Measurements from ENCODE around the gene LAMA3.

Gene LAMA3

DNA sequence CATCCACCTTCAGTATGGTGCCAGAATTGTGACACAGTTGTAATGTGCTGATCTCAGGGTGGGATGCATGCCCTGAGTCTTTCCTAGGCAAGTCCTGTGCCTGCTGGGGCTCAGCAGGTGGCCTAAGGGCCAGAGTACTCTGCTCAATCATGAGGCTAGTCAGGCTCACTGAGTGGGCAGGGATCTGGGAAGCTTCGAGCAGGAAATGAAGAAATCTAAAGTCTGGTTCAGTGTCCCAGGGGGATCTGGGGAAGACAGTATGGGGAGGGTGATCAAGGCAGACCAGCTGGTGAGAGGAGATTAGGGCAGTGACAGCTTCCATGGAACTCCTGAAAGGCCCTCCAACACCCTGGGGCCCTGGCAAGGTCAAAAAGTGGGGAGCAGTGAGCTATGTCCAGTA is 17.7 kb upstream of the LAMA3 start:
- DNase-seq = no peak

DNA sequence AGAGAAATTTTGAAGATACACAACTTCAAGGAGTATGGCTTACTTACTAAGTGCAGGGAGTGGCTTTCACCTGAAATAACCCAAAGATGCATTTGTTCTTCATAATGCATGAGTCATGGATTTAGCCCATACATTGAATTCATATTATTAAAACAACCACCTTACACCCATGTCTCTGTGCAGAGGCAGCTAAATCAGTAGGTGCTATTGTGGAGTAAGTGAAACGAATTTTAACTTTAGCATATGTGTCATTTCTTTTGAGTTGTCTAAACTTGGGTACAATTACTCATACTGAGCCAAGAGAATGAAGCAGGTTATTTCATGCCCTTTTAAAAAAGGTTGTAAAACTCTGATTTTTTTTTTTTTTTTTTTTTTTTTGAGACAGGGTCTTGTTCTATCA is 15.5 kb upstream of the LAMA3 start:
- DNase-seq = no peak

DNA sequence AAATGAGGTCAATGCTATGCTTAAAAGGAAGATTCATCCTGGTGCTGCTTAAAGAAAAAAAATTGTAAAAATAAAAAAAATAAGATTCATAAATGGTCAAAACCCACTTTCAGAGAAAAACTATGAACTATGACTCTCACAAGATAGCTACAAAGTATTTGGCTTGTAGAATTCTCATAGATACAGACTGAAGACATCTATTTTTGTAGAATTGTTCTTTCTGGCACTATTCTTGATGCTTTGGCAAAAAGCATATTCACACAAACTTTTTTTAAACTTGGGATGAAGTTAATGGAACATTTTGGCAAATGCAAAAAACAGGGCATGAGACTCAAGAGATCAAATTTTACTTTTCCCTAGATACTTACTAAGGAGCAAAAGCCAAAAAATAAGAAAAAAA is 14.0 kb upstream of the LAMA3 start:
- DNase-seq = no peak

DNA sequence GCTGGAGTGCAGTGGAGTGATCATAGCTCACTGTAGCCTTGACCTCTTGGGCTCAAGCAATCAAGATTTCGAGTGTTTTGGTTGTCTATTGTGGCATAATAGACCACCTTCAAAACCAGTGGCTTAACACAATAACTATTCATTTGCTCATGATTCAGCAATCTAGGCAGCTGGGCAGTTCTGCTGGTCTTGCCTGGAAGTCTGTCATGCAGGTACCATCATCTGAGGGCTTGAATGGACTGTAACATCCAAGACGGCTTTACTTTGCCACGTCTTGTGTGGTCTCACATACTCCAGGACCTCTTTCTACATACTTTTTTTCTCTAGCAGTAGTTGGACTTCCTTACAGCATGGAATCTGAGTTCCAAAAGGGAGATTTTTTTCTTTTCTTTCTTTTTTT is 13.4 kb upstream of the LAMA3 start:
- no peak for DNase-seq

DNA sequence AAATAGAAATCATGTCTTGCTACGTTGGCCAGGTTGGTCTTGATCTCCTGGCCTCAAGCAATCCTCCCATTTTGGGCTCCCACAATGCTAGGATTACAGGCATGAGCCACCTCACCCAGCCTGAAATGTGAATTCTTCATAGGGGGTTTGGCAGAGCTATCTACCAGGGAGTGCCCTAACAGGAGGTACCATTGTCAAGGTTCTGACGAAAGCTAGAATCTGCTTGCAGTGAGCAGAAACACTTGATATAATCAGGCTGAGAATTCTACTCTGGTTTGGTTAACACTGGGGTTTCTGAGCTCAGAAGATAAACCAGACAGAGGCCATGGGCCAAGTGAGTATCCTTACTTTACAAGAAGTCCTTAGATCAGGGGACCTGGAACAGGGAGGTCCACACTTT is 7.2 kb upstream of the LAMA3 start:
- no peak for DNase-seq

DNA sequence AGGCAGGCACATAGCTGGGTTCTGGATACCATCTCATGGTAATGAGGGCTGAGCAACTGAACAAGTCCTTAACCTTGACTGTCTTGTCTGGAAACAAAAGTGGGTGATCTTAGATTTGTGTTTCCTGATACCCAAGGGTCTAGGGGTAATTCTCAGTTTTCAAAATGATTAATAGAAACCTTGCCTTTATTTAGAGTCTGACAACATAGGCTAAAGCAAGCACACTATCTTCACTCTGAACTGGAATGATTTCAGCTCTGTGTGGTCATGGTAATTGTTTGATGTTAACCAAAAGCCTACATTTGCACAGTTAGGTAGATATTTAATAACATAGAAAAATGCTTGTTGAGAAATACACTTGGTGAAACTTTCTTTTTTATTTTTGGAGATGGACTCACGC is 6.8 kb upstream of the LAMA3 start:
- DNase-seq = no peak

DNA sequence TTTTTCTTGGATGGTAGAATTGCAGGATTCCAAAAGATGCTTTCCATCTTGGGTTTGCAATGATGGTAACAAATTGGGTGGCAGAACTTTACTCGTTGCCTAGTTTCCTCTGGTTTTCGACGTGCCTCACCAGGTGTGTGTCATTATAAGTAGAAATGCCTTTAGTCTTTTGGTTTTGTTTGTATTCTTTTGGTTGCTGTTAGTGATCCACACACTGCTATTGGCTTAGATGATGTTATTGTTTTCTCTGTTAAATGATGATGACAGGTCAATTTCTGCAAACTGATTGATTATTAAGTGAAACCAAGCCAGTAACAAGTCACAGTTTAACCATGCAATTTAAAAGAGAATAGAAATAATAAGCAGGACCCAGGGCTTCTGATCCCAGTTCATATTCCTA is 6.1 kb upstream of the LAMA3 start:
- no peak for DNase-seq

DNA sequence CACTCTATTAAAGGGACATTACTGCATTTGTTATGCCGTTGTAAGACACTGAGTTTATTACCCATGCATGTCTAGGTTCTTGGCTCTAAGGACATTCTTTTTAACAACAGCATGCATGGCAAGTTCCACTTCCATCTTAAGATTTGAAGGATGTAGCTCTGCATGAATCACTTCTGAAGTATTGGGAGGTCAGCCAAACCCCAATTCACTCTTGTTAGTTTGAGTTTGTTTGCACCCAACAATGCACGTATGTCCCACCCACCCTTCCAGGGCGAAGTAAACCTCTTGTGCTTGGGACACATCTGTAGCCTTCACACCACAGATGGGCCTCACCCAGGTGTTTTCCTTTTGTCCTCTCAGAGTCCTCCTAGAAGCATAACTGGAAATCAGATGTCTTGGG is 5.6 kb upstream of the LAMA3 start:
- no peak for DNase-seq

DNA sequence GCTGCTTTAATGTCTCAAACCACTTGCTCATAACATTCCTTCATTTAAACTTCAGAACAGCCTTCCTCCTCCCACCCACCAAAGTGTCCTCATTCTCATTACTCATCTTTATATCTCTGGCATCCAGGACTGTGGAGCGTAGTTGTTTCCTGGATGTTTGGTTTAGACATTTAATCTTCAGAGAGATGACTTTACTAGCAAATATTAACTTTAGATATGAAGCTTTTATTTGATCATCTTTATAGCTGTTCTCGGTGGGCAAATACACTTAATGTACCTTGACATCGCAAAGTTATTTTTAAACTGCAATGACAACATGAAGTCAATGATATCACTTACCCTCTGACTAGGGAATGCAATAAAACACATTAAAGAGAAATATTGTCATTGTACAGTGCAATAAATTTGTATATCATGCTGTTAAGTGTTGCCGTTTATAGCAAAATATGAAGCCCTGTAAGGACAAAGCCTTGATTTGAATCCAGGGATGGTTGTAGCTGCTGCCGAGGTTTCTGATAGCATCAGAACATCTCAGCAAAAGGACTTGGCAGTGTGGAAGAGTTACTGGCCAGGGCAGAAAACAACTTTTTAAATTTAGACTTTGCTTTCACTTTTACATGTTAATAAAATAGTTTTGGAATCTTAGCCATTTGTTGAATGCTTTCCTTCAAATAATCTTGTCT is 4.6 kb upstream of the LAMA3 start:
- no peak for DNase-seq

DNA sequence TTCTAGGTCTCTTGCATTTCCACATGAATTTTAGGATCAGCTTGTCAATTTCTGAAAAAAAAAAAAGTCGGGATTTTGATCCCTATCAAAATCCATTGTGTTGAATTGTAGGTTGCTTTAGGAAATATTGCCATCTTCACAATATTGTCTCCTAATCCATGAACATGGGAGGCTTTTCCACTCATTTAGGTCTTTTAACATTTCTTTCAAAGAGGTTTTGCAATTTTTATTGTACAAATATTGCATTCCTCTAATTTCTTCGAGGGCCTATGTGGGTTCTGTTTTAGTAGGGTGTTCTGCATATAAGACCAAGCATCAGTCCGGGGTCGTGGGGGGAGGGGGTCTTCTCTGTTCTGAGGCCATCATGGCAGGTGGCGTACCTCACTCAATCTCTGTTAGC is 725 bp upstream of the LAMA3 start:
- DNase-seq = no peak

DNA sequence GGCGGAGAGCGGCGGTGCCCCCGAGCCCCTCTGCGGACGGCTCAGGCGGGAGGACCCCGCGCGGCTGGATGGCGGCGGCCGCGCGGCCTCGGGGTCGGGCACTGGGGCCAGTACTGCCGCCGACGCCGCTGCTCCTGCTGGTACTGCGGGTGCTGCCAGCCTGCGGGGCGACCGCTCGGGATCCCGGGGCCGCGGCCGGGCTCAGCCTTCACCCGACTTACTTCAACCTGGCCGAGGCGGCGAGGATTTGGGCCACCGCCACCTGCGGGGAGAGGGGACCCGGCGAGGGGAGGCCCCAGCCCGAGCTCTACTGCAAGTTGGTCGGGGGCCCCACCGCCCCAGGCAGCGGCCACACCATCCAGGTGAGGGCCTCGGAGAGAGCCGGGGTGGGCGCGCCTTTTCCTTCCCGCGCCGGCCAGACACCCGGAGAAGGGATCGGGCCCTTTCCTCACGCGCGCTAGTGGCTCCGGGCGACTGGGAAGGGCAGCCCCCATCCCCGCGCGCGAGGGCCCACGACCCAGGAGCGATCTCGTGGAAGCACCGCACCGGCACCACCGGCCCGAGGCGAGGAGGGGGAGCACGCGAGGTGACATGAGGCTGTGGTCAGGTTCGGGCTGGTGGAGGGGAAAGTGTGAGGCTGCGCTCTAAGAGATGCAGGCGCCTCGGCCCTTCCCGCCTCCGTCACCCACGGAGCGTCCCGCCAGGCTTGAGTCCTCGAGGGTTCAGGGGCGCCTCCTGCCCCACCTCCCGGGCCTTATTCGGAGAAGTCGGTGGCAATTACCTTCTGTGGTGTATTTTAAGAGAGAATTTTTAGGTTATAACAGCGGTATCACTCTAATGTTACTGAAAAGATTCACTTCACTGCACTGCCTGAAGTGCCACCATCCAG is 607 bp downstream of the LAMA3 start:
- DNase-seq = no peak

DNA sequence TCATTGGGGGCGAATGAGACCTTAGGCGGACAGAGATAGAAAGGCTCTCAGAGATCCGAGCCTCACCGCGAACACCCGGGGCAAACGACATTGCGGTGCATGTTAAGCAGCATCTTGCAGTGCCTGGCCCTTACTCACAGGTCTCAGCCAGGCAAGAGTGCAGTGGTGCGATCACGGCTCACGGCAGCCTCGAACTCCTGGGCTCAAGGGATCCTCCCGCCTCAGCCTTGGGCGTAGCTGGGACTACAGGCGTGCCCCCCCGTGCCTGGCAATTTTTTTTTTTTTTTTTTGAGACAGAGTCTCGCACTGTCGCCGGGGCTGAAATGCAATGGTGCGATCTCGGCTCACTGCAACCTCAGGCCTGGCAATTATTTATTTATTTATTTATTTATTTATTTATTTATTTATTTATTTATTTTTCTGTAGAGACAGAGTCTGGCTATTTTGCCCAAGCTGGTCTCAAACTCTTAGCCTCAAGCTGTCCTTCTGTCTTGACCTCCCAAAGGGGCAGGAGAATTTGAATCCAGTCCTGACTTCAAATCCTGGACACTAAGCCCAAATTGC is 1.3 kb downstream of the LAMA3 start:
- DNase-seq = no peak

DNA sequence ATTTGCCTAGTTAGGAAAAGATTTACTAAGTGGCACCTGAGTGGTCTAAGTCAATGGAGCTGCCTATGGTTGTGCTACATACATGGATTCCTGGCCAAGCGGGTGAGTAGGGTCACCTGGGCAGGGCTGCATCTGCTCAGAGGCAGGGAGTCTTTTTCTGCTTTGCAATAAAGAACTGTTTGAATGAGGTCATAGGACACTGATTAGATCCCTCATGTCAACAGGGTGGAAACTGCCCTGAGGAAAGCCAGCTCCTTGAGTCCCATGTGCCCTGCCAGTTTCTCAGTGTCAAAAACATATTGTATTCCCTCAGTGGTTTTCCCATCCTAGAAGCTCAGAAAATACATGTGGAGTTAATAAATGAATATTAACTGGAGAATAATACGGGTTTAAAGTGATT is 4.6 kb downstream of the LAMA3 start:
- no peak for DNase-seq

DNA sequence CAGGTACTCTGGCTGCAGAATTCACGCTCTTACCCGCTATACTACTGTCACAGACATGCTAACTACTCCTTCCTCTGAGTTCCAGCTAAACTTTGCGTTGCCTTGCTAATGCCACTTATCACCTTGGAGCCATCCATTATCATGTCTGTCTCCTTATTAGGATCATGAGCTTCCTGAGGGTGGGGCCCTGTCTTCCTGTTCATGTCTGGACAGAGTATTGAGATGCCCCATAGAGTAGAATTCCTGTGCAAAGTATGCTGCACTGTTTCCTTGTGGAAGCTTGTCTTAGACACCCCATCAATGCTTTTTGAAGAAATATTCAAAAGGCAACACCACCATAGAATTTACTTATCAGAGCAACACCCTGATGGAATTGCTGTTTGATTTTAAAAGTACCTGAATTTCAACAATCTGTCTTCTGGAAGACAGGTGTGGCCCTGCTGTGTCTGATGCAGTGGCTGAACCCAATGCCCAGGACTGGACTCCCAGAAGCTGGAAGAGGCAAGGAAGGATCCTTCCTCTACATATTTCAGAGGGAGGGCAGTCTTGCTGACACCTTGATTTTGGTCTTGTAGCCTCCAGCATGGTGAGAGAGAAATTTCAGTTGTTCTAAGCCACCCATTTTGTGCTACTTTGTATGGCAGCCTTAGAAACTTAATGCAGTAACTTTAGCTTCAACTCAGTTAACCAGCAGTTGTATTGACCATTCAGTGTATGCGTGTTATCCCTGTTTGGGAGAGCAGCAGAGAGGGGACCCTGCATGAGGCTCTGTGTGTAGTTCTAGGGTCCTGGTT is 5.6 kb downstream of the LAMA3 start:
- no peak for DNase-seq

DNA sequence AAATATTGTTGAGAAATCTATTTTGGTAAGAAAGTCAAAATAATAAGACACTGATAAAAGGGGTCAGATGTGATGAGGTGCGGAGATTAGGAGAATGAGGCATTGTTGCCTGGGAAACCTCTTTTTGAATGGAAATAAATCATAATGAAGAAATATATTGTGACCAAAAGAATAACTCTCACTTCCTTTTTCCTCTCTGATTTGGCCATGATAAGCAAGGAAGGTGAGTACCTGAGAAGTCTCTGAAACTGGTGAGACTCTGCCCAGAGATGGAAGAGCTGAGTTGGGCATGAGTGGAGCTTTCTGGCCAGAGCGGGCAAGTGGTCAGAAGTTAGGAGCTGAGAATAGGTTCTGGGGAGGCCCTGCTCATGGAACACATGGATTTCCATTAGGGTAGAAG is 11.8 kb downstream of the LAMA3 start:
- no peak for DNase-seq

DNA sequence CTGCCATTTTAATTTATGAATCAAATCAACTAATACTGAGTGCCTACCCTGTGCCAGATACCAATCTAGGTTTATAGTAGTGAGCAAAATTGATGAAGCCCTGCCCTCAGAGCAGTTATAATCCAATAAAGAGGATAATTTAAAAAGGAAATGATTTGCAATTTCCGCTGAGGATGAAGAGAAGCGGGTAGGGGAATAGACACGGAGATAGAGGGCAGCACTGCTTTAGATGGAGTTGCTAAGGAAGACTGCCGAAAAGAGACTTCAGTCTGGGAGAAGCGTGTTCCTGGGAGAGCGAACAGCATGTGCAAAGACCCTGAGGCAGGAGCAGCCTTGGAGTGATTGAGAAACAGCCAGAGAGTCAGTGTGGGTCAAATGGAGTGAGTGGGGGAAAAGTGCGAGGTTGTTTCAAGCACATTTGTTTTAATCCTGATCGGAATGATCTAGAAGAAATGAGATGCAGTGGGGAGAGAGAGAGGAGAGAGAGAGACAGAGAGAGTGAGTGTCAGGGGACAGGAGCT is 12.4 kb downstream of the LAMA3 start:
- no peak for DNase-seq

DNA sequence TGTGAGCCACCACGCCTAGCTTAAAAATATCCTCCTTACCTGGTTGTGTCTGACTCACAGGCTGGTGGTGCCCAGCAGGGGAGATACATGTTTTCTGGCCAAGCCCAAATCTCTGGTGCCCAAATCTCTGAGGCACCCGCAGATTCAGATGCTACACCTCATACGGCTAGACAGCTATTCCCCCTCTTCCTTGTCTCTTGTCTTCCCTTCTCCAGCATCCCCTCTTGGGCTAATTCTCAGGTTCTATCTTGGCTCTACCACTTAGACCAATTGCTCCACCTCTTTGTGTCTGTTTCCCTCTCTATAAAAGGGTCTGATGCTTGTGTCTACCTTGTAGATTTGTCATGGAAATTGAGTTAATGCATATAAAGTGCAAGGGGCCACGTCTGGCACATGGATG is 13.4 kb downstream of the LAMA3 start:
- DNase-seq = no peak

DNA sequence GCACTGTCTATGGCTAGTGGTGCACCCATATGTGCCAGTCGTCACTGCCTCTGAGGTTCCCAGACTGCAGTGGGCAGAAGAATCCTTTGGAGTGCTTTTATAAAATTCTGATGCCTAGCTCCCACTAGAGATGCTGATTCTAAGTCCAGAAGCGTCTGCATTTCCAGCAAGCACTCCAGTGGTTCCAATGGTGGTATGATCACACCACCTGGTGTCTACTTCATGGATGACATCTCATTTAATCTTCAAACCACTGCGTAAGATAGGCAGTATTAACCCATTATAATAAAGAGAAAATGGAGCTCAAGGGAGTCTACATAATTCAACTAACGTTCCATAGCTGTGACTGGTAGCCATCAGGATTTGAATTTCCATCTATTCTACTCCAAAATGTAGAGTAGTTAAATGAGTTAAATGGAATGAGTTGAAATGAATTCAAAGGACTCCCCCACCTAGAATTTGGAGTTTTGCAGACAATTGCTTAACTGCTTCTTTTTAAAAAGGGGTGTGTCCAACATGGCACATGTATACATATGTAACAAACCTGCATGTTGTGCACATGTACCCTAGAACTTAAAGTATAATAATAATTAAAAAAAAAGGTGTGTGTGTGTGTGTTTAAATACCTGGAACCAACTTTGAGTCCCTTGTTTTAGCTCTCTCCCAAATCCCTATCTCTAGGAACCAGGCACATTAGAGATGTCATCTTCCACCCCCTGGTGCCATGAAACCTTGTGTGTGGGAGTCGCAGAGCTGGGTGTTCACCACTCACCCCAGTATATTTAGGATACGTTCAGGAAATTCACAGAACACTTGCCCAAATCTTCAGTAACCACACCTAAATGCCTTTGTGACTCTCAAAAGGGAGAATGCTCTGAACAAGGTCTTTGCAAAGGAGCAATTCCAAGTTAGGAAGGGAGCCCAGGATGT is 14.1 kb downstream of the LAMA3 start:
- DNase-seq = no peak

DNA sequence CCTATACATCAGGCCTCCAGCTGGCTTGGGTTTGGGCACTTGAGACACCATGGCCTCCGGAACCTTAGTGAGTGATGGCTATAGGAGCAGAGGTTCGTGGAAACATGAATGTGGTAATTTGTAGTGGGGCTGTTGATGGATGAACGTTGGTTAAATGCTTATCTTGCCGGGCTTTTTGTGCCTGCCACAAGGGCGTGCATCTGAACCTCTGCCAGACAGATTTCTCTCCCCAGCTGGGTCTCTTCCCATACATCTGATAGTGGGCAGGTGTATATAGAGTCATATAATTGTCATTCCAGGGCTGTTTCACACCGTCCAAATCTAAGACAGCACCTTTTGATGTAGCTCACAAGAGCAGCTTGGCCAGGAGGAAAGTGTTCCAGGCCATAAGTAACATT is 14.7 kb downstream of the LAMA3 start:
- no peak for DNase-seq

DNA sequence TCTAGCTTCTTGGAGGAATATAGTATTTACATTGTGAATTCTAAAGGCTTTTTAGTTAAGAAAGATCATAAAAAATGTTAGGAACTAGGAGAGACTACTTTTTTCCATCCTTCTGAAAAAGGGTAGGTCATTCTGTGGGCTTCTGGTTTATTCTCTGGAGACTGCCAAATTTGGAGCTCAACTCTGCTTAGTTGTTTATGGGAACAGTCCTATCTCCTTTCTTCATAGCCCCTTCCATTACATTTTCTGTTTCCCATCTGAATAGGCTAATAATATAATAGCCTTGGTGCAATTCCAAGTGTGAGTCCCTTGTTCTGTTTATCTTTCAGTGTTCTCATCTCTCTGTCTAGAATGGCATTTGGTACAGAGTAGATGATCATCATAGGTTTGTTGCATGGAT is 15.6 kb downstream of the LAMA3 start:
- no peak for DNase-seq

DNA sequence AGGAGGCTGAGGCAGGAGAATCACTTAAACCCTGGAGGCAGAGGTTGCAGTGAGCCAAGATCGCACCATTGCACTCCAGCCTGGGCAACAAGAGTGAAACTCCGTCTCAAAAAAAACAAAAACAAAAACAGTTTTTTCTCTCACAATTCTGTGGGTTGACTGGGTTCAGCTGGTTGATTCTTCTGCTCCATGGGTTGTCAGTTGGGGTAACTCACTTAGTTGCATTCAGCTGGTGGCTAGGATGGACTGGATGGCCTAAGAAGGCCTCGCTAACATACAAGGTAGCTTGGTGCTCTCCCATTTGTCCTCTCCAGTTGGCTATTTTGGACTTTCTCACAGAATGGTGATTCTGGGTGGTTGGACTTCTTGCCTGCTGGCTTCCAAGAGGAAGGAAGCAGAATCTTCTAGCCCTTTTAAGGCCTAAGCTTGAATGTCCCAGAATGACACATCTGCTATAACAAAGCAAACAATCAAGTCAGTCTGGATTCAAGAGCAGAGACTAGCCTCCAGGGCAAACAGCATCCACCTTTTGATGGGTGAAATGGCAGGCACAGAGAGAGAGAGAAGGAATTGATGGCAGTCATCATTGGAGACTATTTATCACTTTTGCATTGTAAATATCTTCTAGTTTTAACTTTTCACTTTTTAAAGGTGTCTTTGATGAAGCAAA is 17.9 kb downstream of the LAMA3 start:
- no peak for DNase-seq
